ENCODE measurements around the gene IGFBP6.

The IGFBP6 gene

DNA sequence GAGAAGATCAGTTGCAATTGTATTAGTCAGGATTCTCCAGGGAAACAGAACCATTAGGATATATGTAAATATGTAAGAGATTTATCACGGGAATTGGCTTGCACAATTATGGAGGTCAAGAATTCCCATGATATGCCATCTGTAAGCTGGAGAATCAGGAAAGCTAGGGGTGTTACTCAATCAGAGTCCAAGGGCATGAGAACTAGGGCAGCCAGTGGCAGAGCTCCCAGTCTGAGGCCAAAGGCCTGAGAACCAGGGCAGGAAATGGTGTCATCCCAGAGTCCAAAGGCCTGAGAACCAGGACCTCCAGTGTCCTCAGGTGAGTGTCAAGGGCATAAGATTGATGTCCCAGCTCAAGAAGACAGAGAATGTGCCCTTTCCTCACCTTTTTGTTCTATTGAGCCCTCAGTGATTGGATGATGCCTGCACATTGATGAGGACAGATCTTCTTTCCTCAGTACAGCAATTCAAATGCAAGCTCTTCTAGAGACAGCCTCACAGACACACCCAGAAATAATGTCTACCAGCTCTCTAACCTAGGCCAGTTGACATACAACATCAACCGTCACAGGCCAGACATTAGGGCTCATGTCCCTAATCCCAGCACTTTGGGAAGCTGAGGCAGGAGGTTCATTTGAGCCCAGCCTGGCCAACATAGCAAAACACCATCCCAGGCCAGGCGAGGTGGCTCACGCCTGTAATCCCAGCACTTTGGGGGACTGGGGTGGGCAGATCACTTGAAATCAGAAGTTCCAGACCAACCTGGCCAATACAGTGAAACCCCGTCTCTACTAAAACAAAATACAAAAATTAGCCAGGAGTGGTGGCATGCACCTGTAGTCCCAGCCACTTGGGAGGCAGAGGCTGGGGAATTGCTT lies 48.2 kb downstream of the IGFBP6 start:
- no peak overlapping the region for H3K4me3 ChIP-seq
- no peak overlapping the region for H3K27ac ChIP-seq

DNA sequence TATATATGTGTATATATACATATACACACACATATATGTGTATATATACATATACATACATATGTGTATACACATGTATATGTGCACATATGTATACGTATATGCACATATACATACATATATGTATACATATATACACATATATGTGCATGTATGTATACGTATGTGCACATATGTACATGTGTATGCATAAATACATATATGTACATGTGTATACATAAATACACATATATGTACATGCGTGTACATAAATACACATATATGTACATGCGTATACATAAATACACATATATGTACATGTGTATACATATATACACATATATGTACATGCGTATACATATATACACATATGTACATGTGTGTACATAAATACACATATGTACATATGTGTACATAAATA lies 49.7 kb downstream of the IGFBP6 start:
- no peak overlapping the region for H3K27ac ChIP-seq
- no peak overlapping the region for H3K4me3 ChIP-seq

DNA sequence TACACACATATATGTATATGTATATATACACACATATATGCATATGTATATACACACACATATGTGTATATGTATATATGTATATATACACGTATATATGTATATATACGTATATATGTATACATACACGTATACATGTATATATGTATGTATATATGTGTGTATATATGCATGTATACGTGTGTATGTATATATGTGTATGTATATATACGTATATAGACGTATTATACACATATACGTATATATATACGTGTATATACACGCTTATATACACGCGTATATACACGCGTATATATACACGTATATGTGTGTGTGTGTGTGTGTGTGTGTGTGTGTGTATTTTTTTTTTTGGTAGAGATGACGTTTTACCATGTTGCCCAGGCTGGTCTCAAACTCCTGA lies 50.2 kb downstream of the IGFBP6 start:
- H3K27ac ChIP-seq: no peak overlapping the region
- H3K4me3 ChIP-seq: no peak overlapping the region

DNA sequence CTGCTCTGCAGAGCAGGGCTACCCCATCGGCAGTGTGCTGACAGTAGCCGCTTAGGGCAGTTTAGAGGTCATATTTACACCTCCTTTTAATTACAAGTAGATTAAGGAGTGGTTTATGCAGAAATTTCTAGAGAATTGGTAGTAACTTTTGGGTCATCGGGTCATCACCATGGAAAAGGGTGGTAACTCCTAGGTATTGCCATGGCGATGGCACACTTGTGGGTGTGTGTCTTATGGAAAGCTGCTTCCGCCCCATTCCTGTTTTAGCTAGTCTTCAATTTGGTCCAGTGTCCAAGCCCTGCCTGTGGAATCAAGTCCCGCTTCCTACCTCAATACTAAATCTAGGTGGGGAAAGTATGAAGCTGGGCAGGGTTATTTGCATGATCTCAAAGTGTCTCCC lies 53.6 kb downstream of the IGFBP6 start:
- no peak overlapping the region for H3K4me3 ChIP-seq
- H3K27ac ChIP-seq: no peak overlapping the region

Data from skin epidermis (tissue), 12 donors.